ENCODE data around the gene FLT1.

GRCh38 chr13:28420704-28421103 lies 74.2 kb downstream of the FLT1 start:
- no peak for TF ChIP-seq CTCF (IDR thresholded peaks at IDR 0.05)
- TF ChIP-seq POLR2A (IDR thresholded peaks at IDR 0.05): no peak
